Cardiac fibroblast (primary cell): ENCODE data around the gene LEFTY1.
A peak's percentile ranks its signal among the peaks of the same experiment; 100 is the strongest.

Experiments used
- DNase-seq, 2 donors: peaks; one replicate each; pipeline versions ENCODE4 v3.0.0 to v3.0.0-alpha.2; 2010; ENCODE audit warnings: low read depth in 2 of 2
- H3K4me3 ChIP-seq, 2 donors: replicated peaks in 1 of 2; 1 replicate in 1 of 2; 2 replicates in 1 of 2; pipeline ENCODE4 v1.5.1; 2011; ENCODE audit warnings: low read depth in 2 of 2, low read length in 2 of 2, mild to moderate bottlenecking in 2 of 2, moderate library complexity in 1 of 2
- CTCF ChIP-seq: IDR thresholded peaks from one replicate; pipeline ENCODE4 v1.5.1; 2011; ENCODE audit warnings: low read depth, mild to moderate bottlenecking, low read length, inconsistent platforms

LEFTY1 gene

GRCh38 chr1:225845571-225846259 is 43.2 kb downstream of the LEFTY1 start:
- H3K4me3 ChIP-seq: no peak overlapping the region
- DNase-seq: peak; percentile 84 to 92
- peak; percentile 88 for TF ChIP-seq CTCF

GRCh38 chr1:225845097-225845496 is 43.8 kb downstream of the LEFTY1 start:
- DNase-seq: no peak
- TF ChIP-seq CTCF: no peak
- no peak overlapping the region for H3K4me3 ChIP-seq

GRCh38 chr1:225844236-225845061 is 44.5 kb downstream of the LEFTY1 start:
- TF ChIP-seq CTCF: no peak
- no peak overlapping the region for H3K4me3 ChIP-seq

GRCh38 chr1:225843426-225843795 is 45.5 kb downstream of the LEFTY1 start:
- TF ChIP-seq CTCF: no peak
- no peak for DNase-seq
- no peak overlapping the region for H3K4me3 ChIP-seq

More at GRCh38 chr1:225844236-225845061, 44.5 kb downstream of the LEFTY1 start:
- no peak for DNase-seq

- H3K4me3 ChIP-seq: no peak overlapping the region
- TF ChIP-seq CTCF: no peak
- no peak for DNase-seq
Measured at GRCh38 chr1:225842788-225843425, 46.0 kb downstream of the LEFTY1 start.

- TF ChIP-seq CTCF: no peak
- H3K4me3 ChIP-seq: no peak overlapping the region
- DNase-seq: no peak
Measured at GRCh38 chr1:225842074-225842473, 46.9 kb downstream of the LEFTY1 start.
